HG02885 (cell line): Measurements from ENCODE around the gene TIAL1.
A peak's percentile ranks its signal among the peaks of the same experiment; 100 is the strongest.
"Not testable (repeated sequence)": the region's sequence is repeated elsewhere in the genome, so short reads cannot be mapped to it uniquely, and the experiment has no call there.

ENCODE experiments used
- ATAC-seq: cut with Tn5 transposase; IDR thresholded peaks from one replicate; pipeline ENCODE4 v1.9.1; 2021; ENCODE audit warnings: mild to moderate bottlenecking; ENCODE audit not compliant: unreplicated experiment, poor library complexity

The TIAL1 gene, protein sequence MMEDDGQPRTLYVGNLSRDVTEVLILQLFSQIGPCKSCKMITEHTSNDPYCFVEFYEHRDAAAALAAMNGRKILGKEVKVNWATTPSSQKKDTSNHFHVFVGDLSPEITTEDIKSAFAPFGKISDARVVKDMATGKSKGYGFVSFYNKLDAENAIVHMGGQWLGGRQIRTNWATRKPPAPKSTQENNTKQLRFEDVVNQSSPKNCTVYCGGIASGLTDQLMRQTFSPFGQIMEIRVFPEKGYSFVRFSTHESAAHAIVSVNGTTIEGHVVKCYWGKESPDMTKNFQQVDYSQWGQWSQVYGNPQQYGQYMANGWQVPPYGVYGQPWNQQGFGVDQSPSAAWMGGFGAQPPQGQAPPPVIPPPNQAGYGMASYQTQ

GRCh38 chr10:119596537-119597404, at the start of gene TIAL1:
TSS of gene TIAL1 (minus strand) at chr10:119596964. CDS start at chr10:119596465, 499 bp downstream.
- ATAC-seq, result peak; percentile 83

DNA sequence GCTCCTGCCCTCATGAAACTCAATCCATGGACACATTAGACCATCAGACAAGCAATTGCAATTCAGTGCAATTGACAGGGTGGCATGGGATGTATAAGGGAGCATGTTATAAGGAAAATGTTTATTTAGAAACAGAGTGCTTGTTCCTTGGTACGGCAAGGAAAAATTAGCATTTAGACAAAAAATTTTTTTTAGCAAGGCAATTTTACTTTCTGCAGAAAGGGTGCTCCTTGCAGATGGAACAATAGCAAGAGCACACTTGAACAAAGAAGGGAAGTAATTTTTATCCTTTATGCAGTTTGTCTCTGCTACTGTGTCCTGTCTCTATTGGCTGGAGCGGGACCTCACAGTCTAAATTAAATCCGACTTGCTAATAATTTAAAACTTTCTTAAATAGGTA, 48.2 kb upstream of the TIAL1 start:
- no peak for ATAC-seq

GRCh38 chr10:119644205-119644814, 47.5 kb upstream of the TIAL1 start:
- ATAC-seq, result no peak

- no peak for ATAC-seq
Measured at GRCh38 chr10:119643306-119644204, 46.8 kb upstream of the TIAL1 start.

DNA sequence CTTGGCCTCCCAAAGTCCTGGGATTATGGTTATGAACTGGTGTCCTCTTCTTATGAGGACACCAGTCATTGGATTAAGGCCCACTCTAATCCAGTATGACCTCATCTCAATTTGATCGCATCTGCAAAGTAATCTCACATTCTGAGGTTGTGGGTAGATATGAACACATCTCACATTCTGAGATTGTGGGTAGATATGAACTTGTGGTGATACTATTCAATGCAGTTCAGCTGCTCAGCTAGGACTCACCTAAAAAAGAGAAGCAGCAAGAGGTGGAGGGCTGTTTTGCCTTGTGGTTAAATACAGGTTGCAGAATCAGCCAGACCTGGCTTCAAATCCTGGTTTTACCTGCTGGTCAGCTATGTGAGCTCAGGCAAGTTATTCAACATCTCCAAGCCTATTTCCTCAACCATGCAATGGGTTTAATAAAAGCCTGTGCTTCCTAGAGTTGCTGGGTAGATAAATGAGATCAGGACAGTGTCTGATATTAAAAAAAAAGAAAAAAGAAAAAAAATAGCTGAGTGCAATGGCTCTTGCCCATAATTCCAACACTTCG, 45.9 kb upstream of the TIAL1 start:
- no peak for ATAC-seq

DNA sequence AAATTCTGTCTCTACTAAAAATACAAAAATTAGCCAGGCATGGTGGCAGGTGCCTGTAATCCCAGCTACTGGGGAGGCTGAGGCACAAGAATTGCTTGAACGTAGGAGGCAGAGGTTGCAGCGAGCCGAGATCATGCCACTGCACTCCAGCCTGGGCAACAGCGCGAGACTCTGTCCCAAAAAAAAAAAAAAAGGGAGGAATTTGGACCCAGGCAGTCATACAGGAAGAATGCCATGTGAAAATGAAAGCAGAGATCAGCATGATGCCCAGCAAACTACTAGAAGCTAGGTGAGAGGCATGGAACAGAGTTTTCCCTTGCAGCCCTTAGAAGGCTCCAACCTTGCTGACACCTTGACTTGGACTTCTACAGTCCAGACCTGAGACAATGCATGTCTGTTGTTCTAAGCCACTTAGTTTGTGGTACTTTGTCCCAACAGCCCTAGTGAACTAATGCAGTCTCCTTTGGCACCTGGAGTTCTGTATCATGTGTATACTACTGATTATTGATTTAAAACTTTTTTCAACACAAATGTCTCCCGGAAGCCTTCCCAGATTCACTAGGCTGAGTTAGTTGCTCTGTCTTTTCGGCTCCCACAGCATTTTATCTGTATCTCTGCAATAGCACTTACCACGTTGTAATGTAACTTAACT, 44.2 kb upstream of the TIAL1 start:
- ATAC-seq, result no peak

DNA sequence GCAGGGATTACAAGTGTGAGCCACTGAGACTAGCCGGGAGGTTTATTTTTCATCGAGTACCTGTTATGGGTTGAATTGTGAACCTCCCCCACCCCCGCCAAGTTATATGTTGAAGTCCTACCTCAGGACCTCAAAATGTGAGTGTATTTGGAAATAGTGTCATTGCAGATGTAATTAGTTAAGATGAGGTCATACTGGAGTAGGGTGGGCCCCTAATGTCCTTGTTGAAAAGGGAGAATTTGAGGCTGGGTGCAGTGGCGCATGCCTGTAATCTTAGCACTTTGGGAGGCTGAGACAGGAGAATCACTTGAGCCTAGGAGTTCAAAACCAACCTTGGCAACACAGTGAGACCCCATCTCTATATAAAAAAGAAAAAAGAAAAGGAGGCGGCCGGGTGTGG, 43.6 kb upstream of the TIAL1 start:
- ATAC-seq, result no peak

GRCh38 chr10:119638982-119639381, 42.2 kb upstream of the TIAL1 start:
- ATAC-seq, result no peak

DNA sequence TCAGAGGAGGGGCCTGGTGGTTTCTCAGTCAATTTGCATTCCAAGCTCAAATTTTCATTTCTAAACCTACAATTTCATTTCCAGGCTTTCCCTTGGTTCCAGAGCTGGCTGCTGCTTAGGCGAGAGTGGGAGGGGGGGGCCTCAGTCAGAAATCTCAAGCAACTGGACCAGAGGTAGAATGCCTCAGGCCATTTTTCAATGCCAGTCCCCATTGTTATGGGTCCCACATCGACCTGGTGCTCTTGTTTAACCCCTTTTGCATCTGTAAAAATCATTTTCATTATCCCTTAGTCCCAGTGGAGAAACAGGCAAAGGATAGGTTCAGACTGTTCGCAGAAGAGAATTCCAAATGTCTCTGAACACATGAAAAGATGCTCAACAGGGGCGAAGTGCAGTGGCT, 40.9 kb upstream of the TIAL1 start:
- no peak for ATAC-seq

DNA sequence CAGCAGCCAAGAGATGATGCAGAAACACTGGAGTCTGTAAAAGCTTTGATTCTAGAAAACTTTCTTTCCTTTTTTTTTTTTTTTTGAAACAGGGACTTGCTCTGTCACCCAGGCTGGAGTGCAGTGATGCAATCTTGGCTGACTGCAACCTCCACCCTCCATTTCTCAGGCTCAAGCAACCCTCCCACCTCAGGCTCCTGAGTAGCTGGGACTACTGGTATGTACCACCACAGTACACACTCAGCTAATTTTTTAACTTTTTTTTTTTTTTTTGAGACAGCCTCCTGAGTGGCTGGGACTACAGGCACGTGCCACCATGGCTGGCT, 37.4 kb upstream of the TIAL1 start:
- no peak for ATAC-seq

DNA sequence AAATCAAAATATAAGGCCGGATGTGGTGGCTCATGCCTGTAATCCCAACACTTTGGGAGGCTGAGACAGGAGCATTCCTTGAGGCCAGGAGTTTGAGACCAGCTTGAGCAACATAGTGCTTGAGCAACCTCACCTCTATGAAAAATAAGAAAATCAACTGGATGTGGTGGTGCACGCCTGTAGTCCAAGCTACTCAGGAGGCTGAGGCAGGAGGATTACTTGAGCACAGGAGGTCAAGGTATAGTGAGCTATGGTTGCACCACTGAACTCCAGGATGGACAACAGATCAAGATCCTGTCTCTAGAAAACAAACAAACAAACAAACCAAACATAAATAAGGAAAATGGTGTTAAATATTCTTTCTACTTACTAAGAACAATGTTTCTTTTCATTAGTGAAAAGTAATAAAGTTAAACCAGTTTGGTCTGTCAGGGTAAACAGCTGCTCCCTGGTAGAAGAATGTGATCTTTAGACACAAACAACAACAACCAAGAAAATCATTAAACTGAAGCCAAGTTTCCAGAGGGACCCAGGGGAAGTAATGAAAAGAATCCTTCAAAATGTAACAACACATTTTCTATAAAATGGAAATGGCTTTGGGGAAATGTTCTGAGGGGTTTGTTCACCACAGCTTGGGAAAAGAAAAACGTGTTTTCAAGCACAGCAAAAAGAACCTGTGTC, 36.9 kb upstream of the TIAL1 start:
- ATAC-seq, result no peak

- ATAC-seq, result no peak
Measured at GRCh38 chr10:119630300-119630699, 33.5 kb upstream of the TIAL1 start.

GRCh38 chr10:119625570-119626280, 29.0 kb upstream of the TIAL1 start:
- ATAC-seq, result no peak

DNA sequence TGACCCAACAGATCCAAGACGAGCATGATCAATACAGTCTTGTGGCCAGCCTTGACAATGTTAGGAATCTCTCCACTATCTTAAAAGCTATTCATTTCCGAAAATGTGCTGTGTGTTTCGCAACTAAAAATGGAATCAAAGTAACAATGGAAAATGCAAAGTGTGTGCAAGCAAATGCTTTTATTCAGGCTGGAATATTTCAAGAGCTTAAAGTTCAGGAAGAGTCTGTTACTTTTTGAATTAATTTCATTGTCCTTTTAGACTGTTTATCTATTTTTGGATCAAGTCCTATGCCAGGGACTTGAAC, 24.3 kb upstream of the TIAL1 start:
- ATAC-seq, result no peak

DNA sequence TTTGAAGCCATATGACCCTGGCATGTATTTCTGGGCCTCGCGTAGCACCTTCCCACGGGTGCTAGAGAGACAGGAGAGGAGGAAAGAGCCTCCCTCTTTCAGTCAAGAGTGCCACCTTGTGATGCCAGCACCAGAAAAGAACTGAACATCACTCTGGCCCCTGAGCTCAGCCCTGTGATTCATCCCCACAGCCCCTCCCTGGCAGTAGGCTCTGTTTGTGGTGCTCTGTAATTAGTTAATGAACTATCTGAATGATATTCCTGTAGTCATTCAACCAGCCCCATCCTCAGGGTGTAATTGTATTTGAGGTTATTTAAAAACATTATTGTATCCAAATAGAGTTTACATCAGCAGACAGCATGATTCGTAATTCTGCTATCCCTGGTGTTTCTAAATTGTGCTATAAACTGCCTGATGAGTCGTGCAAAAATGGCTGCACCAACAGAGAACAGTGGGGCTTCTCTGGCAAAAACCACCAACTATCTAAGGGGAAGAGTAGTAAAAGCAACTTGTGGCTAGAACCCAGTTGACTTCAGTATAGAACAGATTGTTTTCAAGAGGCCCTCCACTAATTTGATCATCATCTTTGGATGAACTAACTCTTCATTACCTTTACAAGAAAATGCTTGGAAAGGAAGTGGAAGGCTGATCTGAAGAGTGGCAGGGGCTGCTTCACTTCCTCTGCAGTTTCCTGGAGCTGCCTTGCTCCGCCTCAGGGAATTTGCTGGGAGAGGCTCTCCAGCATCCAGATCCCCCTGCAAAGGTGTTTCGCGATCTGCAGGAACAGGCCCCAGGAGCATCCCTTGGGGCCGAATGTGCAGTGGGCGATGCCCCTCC, 23.7 kb upstream of the TIAL1 start:
- no peak for ATAC-seq

GRCh38 chr10:119619811-119620210, 23.0 kb upstream of the TIAL1 start:
- not testable (repeated sequence) for ATAC-seq

DNA sequence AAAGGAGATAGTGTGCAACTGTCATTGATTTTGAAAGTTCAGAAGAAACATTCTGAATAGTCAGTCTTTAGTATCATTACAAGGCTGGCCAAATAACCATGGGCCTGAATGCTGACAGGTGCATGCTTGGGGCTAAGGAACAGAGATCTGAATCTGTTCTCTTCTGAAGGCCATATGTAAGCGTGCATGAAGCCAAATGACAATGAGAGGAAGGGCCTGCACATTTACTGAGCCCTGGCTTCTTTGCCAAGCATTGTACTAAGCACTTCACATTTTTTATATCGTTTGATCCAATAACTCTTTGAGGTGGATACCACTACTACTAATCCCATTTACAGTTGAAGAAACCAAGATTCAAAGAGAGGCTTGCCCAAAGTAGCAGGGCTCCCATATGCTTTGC, 22.5 kb upstream of the TIAL1 start:
- no peak for ATAC-seq
